CD4-positive, alpha-beta T cell treated with Interleukin-21 for 1 hour (primary cell): ENCODE data around the gene CACNA1A.
"Not testable (repeated sequence)": the region's sequence is repeated elsewhere in the genome, so short reads cannot be mapped to it uniquely, and the experiment has no call there.

ENCODE experiments used
- DNase-seq: peaks from one replicate; pipeline ENCODE4 v3.0.0-alpha.2; 2020

Gene CACNA1A

DNA sequence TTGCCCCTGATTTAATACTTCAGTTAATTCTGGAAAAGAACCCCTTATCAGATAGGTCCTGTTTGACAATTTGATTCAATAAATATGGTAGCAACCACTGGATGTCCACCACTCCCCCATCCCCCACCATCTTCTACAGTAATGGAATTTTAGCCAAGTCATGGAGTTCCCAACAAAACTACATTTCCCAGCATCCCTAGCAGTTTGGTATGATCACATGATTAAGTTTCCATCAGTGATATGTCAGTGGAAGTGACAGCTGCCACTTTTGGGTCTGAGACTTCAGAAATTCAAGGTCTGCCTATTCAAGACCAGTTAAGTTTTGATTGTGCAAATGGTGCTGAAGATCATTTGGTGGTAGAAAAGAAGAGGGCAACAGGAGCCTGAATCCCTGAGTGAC, 85.5 kb downstream of the CACNA1A start:
- no peak for DNase-seq

DNA sequence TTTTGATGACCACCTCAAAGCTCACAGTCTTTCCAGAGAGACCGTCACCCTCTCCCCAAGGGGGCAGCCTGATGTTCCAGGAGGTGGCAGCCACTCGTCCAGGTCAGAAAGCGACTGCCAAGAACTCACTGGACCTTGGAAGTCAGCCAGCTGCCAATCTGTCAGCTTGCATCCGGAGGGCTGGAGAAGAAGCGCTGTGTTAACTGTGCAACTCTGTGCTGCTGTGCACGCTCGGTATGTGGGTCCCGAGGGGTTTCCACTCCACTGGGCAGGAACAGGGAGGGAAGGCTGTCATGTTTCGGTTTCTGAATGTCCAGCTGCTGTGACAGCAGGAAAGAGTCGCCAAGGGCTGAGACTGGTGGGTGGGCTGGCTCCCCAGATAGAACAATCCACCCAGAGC, 89.2 kb downstream of the CACNA1A start:
- no peak for DNase-seq

DNA sequence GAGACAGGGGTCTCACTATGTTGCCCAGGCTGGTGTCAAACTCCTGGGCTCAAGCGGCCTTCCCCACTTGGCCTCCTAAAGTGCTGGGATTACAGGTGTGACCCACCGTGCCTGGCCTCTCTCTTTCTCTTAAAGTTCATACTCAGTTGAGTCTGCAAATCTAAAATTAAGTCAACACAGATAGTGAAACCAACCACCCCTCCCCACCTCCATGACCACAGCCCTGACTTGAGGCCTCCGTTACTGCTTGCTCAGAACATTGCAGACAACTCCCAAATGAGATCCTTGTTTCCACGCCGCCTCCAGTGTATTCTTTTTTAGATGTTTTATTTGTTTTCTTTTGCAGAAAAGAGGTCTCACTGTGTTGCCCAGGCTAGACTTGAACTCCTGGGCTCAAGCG, 94.4 kb downstream of the CACNA1A start:
- DNase-seq = no peak

DNA sequence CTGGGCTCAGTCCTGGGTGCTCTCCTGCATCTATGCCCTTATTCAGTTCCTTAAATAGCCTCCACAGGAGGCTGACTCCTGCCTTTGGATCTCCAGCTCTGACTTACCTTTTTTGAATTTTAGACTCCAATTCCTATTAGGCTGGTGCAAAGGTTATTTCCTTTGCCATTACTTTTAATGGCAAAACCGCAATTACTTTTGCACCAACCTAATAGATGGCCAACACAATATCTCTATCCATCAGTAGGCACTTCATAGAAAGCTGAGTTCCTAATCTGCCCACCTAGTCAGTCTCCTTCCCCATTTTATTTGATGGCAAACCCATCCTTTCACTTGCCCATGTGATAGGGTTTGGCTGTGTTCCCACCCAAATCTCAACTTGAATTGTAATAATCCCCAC, 95.3 kb downstream of the CACNA1A start:
- no peak for DNase-seq

DNA sequence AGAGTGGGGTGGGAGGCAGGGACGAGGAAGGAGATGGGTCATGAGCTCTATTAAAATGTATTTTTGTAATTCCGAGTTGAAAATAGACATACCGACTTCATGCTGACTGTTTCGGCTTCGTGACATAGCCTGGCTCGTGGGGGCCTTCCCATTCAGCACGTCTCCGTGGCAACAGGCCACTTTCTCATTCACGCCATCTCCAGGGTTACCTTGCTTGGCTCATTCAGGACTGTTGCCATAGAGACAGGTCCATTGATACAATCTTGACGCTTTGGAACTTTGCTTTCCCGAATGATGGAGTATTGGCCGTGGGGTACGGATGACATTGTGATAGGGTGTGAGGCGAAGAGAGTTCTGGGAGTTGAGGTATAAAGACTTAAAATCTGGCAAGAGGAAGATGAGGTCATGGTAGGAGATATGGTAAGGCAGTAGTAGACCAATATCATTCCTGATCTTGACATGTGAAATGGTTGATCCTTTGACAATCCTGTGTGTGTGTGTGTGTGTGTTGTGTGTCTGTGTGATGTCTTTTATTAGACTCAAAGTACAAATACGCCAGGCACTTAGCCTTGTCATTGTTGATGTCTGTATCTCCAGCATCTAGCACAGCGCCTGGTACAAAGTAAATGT, 97.3 kb downstream of the CACNA1A start:
- DNase-seq = no peak

DNA sequence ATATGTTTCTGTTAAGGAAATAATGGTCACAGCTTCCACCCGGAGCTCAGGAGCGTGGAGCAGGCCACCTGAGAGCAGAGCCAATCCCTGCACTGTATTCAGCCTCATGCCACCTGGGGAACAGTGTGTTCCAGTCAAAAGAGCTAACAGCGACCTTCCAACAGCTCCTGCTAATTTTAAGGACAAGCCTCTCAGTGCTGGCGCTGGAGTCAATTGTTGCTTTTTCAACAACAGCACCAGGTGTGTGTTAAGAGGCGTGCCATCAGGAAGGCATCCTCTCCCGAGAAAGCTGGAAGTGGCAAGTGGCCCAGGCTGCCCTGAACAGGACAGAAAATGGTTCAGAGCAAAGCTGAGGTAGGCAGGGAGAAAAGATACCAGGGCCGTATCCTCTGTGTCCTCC, 102.0 kb downstream of the CACNA1A start:
- no peak for DNase-seq

DNA sequence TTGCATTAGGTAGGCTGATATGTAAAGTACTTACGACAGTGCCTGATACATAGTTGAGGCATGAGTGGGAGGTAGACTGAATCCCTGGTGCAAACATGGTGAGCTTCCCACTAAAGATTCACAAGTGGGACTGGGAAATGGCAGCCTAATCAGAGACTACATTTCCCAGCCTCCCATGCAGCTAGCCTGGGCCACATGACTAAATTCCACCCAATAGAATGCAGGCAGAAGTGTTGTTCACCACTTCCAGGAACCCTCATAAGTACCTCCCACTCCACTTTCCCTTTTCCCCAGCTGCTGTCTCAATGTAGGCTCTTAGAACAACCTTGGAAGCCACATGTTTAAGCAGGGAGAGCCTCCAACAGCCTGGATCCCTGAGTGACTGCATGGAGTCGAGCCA, 104.9 kb downstream of the CACNA1A start:
- DNase-seq = no peak

DNA sequence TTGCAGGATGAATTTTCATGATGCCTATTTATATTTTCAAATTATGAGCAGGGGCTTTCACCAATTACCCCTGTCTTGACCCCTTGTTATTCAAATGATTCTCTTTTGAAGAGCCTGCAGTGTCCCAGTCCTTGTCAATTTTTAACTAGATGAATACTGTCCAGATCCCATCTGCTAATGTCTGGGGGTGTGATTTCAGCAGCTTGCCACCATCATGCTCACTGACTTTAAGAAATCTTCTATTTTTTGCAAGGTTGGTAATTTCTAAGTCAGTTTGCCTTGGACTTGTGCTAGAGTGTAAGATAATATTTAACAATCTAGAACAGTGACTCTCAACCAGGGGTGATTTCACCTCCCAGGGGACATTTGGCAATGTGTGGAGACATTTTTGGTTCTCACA, 106.0 kb downstream of the CACNA1A start:
- no peak for DNase-seq

DNA sequence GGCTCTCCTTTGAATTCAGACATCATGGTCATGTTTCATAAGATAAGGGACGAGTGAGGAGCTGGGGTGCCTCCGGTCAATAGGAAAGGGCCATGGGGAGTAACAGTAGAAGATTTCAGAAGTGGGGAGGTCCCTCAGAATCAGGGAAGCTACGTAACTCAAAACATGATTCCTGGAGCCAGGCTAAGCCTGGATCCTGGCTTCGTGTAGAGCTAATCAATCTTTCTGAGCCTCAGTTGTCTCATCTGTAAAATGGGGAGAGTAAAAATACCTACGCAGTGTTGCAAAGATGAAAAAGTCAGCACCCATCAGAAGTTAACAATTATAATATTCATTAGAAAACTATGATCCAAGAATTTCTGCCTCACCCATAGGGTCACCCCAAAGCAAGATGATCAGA, 106.5 kb downstream of the CACNA1A start:
- no peak for DNase-seq

DNA sequence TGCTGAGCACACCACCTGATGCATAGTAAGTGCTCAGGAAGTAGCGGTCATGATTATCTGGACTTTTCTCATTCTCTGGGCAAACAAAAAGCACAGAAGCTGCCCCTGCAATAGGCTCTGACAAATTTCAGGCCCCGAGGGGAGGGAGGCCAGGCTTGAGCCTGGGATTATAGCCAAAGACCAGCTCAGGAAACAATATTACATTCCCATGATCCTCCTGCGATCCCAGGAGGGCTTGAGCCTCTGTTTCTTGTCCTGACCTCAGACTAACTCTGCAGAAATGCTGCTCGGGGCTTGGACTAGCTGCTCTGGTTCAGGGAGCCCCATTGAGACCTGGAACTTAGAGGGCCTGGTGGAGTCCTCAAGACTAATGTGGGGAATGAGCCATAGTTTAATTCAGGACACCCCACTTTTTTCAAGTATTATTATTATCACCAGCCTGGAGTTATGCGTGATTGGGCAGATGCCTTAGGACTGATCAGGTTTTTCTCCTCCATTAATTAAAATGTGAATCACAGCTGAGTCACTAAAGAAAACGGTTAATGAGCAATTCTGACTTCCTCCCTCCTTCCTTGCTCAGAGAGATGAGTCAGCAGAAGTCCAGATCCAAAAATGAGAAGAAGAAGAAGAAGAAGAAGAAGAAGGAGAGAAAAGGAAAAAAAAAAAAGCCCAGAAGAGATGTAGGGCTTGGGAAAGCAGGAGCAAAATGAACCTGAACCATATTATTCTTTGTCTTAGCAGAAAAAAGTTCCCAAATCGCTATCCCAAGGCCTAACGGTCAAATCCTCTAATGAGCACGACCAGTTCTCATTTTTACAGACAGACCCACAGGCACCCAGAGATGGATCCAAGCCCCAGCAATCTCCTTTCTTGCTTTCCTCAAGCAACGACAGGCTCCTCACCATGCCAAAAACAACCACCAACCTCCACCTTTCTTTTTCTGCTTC, 107.2 kb downstream of the CACNA1A start:
- DNase-seq = no peak

DNA sequence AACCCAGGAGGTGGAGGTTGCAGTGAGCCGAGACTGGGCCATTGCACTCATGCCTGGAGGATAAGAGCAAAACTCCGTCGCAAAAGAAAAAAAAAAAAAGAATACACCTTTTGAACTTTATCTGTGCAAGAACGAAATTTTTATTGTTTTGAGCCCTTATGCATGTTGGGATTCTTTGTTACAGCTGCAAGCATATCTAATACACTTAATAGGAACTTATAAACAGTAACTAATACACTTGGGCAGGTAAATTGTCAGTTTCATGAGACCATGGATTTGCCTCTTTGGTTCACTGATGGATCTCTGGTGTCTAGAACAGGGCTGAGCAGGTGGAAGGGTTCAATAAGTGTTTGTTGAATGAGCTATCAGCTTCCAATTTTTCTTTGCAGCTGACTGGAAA, 108.1 kb downstream of the CACNA1A start:
- DNase-seq = no peak

DNA sequence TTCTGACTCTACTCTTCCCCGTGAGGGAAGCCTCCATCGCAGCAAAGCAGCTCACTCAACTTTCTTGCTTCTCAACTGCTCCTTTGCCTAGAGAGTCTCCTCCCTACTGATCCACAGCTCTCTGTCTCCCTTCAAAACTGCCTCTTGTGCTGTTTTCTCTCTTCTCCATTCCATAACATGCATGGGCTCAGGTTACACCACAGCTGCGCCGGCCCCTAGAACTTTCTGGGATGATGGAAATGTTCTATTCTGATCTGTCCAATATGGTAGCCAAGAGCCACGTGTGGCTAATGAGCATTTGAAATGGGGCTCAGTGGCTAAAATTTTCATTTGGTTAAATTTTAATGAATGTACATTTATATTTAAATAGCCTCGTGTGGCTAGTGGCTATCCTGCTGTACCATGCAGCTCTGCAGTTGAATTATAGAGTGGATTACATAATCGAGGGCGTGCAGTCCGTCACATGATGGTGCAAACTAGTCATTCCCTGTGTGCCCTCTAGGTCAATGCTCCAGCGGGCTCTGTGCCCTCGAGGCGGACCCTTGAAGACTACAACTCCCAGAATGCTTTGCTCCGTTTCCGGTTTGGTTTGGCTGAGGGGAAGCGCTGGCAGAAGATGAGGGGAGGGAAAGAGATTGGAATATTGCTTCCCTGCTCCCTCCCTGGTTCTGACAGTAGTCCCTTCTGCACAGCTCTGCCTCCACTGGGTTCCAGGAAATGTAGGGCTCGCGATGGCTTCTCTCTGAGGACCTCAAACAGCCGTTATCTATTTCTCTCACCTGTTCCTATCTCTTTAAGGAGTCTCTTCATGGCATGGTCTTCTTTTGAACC, 109.8 kb downstream of the CACNA1A start:
- DNase-seq = no peak

DNA sequence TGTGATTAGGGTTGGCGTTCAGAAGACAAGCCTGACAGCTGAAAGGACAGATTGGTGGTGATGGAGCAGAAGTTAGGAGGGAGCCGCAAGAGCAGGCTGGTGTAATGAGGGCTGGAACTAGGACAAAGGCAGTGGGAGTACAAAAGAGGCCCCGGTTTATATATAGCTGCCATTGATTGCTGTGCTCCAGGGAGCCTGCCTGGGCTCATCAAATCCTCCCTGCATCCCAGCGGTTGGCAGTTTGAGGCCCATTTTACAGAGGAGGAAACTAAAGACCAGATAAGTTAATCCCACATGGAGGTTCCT, 123.7 kb downstream of the CACNA1A start:
- DNase-seq = no peak

DNA sequence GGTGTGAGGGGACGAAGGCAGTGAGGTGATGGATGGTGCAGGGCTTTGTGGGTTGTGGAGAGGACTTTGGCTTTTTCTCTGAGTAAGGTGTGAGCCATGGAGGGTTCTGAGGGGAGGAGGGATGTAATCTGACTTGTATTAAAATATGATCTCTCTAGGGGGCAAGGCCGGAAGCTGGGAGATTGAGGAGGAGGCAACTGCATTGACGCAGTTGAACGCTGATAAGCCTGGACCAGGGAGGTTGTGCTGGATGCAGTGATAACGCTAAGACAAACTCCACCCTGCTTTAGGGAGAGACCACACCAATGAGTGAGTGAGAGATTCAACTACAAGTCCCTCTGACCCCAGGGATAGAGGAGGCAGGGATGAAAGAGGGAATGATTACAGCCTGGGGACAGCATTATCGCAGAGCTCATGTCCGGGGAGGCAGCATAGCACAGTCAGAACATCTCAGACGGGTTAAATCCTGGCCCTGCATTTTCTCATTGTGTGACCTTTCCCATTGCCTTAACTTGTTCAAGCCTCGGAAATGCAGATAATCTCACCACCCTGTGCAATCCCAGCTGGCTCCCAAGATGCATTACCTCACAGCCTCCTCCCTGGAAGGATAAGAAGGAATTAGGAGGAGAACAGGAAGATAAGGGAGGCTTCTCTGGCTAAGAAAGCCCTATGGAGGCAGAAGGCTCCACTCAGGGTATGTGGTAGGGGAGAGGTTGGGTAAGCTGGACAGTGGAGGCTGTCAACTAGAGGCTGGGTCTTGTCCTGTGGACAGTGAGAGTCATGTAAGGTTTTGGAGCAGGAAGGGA, 124.2 kb downstream of the CACNA1A start:
- no peak for DNase-seq

DNA sequence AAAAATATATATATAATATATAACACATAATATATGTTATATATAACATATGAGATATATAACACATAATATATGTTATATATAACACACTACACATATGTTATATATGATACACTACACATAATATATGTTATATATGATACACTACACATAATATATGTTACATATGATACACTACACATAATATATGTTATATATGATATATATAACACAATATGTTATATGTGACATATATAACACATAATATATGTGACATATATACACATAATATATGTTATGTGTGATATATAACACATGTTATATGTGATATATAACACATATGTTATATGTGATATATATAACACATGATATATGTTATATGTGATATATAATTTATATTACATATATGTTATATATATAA, 129.7 kb downstream of the CACNA1A start:
- no peak for DNase-seq

DNA sequence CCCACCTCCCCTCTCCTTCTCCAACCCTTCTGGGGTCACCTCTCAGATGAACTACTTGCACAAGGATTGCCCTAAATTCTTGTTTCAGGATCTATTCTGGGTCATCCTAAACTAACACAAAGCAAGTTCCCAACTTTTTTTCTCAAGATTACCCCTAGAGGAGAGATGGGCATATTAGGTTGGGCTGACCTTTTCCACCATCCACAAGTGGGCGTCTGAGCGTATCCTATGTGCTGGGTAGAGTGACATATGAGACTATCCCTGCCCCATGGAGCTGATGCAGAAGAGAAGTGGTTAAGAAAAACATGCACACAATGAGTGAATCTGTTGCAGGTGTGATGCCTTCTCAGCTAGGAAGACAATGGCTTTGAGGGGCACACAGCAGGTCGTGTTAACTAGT, 132.7 kb downstream of the CACNA1A start:
- no peak for DNase-seq

DNA sequence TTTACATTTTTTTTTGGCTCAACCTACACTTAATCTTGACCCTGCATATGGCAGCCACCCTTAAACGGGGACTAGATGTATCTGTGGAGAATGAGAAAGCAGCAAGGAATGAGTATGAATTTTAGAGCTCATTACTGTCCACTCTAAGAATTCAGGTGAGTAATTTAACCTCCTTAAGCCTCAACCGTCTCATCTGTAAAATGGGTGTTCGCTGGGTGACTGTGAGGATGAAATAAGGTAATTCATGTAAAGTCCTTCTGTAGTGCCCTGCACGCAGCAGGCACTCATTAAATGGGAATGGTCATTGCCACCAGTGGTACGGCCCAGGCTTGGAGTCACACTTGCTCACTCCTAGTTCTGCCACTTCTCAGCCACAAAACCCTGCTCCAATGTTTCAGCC, 135.3 kb downstream of the CACNA1A start:
- no peak for DNase-seq

DNA sequence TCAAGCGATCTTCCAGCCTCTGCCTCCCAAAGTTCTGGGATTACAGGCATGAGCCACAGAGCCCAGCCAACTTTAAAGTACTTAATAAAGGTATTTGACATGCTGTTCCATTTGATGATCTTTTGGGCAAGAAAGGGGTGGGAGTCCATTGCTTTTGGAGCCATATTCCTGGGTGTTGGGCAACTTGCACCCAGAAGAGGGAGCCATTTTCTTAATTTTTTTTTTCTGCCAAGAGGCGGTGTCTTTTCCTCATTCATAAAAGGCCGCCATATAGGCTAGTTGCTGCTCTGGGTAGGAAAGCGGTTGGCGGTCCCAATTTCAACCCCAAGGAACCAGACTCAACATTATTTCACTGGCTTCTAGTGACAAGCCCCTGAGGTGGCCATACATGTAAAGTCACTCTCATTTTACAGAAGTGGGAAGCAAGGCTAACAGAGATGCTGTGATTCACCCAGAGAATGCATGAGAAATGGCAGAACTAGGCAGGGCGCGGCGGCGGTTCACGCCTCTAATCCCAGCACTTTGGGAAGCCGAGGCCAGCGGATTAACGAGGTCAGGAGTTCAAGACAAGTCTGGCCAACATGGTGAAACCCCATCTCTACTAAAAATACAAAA, 139.6 kb downstream of the CACNA1A start:
- no peak for DNase-seq

DNA sequence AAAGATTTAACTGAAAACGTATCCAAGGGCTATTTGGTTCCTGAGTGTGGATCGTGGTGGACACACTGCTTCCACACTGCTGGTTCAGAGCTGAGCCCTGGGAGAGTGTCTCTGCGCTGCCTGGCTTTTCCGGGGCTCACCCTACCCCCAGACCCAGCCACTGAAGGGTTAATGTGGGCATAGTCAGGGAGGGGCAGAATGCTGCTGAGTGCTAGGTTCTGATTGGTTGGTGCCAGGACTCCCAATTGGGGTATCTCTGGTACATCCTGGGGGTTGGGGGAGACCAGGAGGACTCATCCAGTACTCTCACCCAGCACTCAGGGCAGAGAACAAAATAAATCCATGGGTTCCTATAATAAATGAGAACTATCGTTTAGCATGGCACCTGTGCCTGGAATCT, 142.3 kb downstream of the CACNA1A start:
- DNase-seq = no peak

DNA sequence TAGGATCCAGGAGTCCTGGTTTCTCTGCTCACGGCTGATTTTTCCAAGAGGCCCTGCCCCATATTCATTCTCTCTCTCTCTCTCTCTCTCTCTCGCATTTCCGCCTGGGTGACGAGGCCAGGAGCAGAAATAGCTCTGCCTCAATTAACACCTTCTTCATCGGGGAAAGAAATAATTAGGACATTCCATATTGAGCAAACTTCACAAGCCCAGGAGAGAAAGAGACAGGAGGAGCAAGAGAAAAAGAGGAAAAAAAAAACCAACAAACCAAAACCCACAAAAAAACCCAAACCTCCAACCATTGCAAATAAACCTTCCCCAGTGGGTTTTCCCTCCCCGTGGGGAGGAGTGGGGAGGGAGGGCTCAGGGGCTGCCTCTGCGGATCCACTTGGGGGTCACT, 143.0 kb downstream of the CACNA1A start:
- no peak for DNase-seq

DNA sequence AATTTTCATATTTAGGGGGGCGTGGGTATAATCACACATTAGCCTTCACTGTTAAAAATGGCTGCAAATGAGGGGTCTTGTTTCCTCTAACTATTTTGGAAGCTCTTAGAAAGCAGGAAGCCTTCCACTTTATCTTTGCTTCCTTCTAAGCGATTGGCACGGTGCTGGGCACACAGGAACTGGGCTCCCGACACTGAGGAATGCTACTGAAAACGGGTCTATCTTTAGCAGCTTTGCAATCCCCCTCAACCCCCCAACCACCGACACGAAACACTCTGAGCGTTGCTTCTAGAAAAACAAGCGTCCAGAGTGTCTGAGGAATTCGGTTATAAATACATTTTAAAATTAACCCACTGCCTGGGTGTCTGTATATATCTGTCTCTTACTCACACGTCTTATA, 143.6 kb downstream of the CACNA1A start:
- no peak for DNase-seq

DNA sequence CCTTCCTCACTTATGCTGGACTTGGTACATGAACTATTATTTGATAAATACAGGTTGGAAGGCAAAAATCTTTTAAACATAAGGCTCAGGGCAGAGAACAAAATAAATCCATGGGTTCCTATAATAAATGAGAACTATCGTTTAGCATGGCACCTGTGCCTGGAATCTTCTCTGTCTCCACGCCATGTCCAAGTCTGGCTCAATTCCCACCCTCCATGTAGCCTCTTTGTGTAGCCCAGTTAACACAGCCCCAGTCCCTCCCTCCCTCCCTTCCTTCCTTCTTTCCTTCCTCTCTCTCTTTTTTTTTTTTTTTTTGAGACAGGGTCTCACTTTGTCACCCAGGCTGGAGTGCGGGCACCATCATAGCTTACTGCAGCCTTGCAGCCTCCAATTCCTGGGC, 144.6 kb downstream of the CACNA1A start:
- not testable (repeated sequence) for DNase-seq
